SK-N-SH treated with all-trans-retinoic acid at 6 μM for 48 hours (cell line): ENCODE results near the gene SPECC1L.
"Not testable (repeated sequence)": the region's sequence is repeated elsewhere in the genome, so short reads cannot be mapped to it uniquely, and the experiment has no call there.

Experiments used
- ARNTL ChIP-seq: fragments of 450-650 bp; formaldehyde crosslinking; IDR thresholded peaks from 2 replicates; pipeline ENCODE4 v1.5.0; 2020; ENCODE audit warnings: low read depth, mild to moderate bottlenecking, moderate library complexity, borderline replicate concordance
- BACH2 ChIP-seq: fragments of 250-450 bp; sonication (Bioruptor Pico); IDR thresholded peaks from 2 replicates; pipeline ENCODE4 v1.9.0; 2021; ENCODE audit warnings: mild to moderate bottlenecking, borderline replicate concordance
- CREB5 ChIP-seq: fragments of 250-450 bp; sonication (Bioruptor Pico); IDR thresholded peaks from 2 replicates; pipeline ENCODE4 v1.5.1; 2020; ENCODE audit warnings: low read depth, mild to moderate bottlenecking, moderate library complexity
- CSDC2 ChIP-seq: fragments of 250-450 bp; sonication (Bioruptor Pico); IDR thresholded peaks from 2 replicates; pipeline ENCODE4 v1.5.0; 2020; ENCODE audit warnings: mild to moderate bottlenecking, moderate library complexity
- GLIS3 ChIP-seq: fragments of 250-450 bp; sonication (Bioruptor Pico); IDR thresholded peaks from 2 replicates; pipeline ENCODE4 v1.5.0; 2020; ENCODE audit warnings: mild to moderate bottlenecking, moderate library complexity
- OSR1 ChIP-seq: fragments of 250-450 bp; sonication (Bioruptor Pico); IDR thresholded peaks from 2 replicates; pipeline ENCODE4 v1.8.0; 2022; ENCODE audit warnings: moderate library complexity, mild to moderate bottlenecking, inconsistent platforms
- PATZ1 ChIP-seq: fragments of 250-450 bp; sonication (Bioruptor Pico); IDR thresholded peaks from 2 replicates; pipeline ENCODE4 v1.8.0; 2020; ENCODE audit warnings: mild to moderate bottlenecking, moderate library complexity, borderline replicate concordance
- RARB ChIP-seq: fragments of 250-450 bp; sonication (Bioruptor Pico); IDR thresholded peaks from 2 replicates; pipeline ENCODE4 v1.8.0; 2021; ENCODE audit warnings: mild to moderate bottlenecking, moderate library complexity
- SNAI2 ChIP-seq: fragments of 250-450 bp; sonication (Bioruptor Pico); IDR thresholded peaks from 2 replicates; pipeline ENCODE4 v1.5.0; 2020; ENCODE audit warnings: mild to moderate bottlenecking, moderate library complexity
- TOX ChIP-seq: fragments of 250-450 bp; sonication (Bioruptor Pico); IDR thresholded peaks from 2 replicates; pipeline ENCODE4 v1.8.0; 2021; ENCODE audit warnings: mild to moderate bottlenecking, moderate library complexity, borderline replicate concordance
- ZC3H10 ChIP-seq: fragments of 250-450 bp; sonication (Bioruptor Pico); IDR thresholded peaks from 2 replicates; pipeline ENCODE4 v1.5.1; 2021; ENCODE audit warnings: mild to moderate bottlenecking, moderate library complexity
- ZFP3 ChIP-seq: fragments of 250-450 bp; sonication (Bioruptor Pico); IDR thresholded peaks from 2 replicates; pipeline ENCODE4 v1.5.0; 2020; ENCODE audit warnings: mild to moderate bottlenecking, moderate library complexity
- ZFP30 ChIP-seq: fragments of 450-650 bp; formaldehyde crosslinking; IDR thresholded peaks from 2 replicates; pipeline ENCODE4 v1.5.0; 2022; ENCODE audit warnings: mild to moderate bottlenecking, moderate library complexity
- TF ChIP-seq, protein P1 (sequence below): fragments of 250-450 bp; sonication (Bioruptor Pico); IDR thresholded peaks from 2 replicates; pipeline ENCODE4 v1.5.0; 2020; ENCODE audit warnings: mild to moderate bottlenecking, moderate library complexity

- not testable (repeated sequence) for TF ChIP-seq GLIS3 (CRISPR knock-in tag); PATZ1 (CRISPR knock-in tag); ZFP3 (CRISPR knock-in tag); ARNTL (CRISPR knock-in tag); CREB5 (CRISPR knock-in tag); CSDC2; BACH2 (CRISPR knock-in tag); TOX; ZFP30 (CRISPR knock-in tag); RARB (CRISPR knock-in tag); ZC3H10 (CRISPR knock-in tag); OSR1; SNAI2 (CRISPR knock-in tag)
- TF ChIP-seq, protein P1, sequence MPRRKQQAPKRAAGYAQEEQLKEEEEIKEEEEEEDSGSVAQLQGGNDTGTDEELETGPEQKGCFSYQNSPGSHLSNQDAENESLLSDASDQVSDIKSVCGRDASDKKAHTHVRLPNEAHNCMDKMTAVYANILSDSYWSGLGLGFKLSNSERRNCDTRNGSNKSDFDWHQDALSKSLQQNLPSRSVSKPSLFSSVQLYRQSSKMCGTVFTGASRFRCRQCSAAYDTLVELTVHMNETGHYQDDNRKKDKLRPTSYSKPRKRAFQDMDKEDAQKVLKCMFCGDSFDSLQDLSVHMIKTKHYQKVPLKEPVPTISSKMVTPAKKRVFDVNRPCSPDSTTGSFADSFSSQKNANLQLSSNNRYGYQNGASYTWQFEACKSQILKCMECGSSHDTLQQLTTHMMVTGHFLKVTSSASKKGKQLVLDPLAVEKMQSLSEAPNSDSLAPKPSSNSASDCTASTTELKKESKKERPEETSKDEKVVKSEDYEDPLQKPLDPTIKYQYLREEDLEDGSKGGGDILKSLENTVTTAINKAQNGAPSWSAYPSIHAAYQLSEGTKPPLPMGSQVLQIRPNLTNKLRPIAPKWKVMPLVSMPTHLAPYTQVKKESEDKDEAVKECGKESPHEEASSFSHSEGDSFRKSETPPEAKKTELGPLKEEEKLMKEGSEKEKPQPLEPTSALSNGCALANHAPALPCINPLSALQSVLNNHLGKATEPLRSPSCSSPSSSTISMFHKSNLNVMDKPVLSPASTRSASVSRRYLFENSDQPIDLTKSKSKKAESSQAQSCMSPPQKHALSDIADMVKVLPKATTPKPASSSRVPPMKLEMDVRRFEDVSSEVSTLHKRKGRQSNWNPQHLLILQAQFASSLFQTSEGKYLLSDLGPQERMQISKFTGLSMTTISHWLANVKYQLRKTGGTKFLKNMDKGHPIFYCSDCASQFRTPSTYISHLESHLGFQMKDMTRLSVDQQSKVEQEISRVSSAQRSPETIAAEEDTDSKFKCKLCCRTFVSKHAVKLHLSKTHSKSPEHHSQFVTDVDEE (CRISPR knock-in tag): not testable (repeated sequence)
These were observed 17.5 kb upstream of the SPECC1L start for GRCh38 chr22:24253126-24253525.
